DND-41 (cell line): ENCODE measurements around the gene PCNX2.

ENCODE experiments used
- ATAC-seq: fragments of 200-7000 bp; cut with Tn5 transposase; 3 replicates; pipeline ENCODE4 v1.9.1; 2021; ENCODE audit warnings: low read depth; ENCODE audit not compliant: insufficient read depth
- DNase-seq: peaks from one replicate; pipeline ENCODE4 v3.0.0-alpha.2; 2020
- H2AFZ ChIP-seq: 2 replicates; pipeline ENCODE4 v1.6.0; 2012; ENCODE audit warnings: low read depth, low read length
- H3K27ac ChIP-seq: 2 replicates; pipeline ENCODE4 v1.5.1; 2012; ENCODE audit warnings: low read length, inconsistent platforms
- H3K27me3 ChIP-seq: fragments of 200-600 bp; sonication (generic); 2 replicates; pipeline ENCODE4 v1.6.0; 2012; ENCODE audit warnings: low read length, mild to moderate bottlenecking, inconsistent platforms; ENCODE audit not compliant: insufficient read depth, poor library complexity
- H3K36me3 ChIP-seq: 2 replicates; pipeline ENCODE4 v1.5.1; 2012; ENCODE audit warnings: low read length, inconsistent platforms; ENCODE audit not compliant: insufficient read depth
- H3K4me1 ChIP-seq: 2 replicates; pipeline ENCODE4 v1.5.1; 2012; ENCODE audit warnings: mild to moderate bottlenecking, low read length; ENCODE audit not compliant: insufficient read depth
- H3K4me2 ChIP-seq: 2 replicates; pipeline ENCODE4 v1.6.0; 2012; ENCODE audit warnings: mild to moderate bottlenecking, moderate library complexity, low read length, inconsistent platforms; ENCODE audit not compliant: insufficient read depth
- H3K4me3 ChIP-seq, 2 experiments: fragments of 200-600 bp in 1 of 2; shearing (Covaris generic) in 1 of 2; 2 replicates each; pipeline ENCODE4 v1.5.1; 2012 to 2016; ENCODE audit warnings: inconsistent platforms in 2 of 2, low read length in 2 of 2, mild to moderate bottlenecking in 2 of 2, low read depth in 1 of 2, moderate library complexity in 1 of 2
- H3K79me2 ChIP-seq: 2 replicates; pipeline ENCODE4 v1.6.0; 2012; ENCODE audit warnings: low read length, inconsistent platforms; ENCODE audit not compliant: insufficient read depth
- H3K9ac ChIP-seq: 2 replicates; pipeline ENCODE4 v1.6.0; 2012; ENCODE audit warnings: low read depth, mild to moderate bottlenecking, inconsistent platforms, low read length, moderate library complexity
- H3K9me3 ChIP-seq: 2 replicates; pipeline ENCODE4 v1.5.1; 2012; ENCODE audit warnings: low read length, moderate library complexity, mild to moderate bottlenecking, inconsistent platforms; ENCODE audit not compliant: insufficient read depth, severe bottlenecking
- H4K20me1 ChIP-seq: 2 replicates; pipeline ENCODE4 v1.6.0; 2012; ENCODE audit warnings: low read length; ENCODE audit not compliant: insufficient read depth
- CTCF ChIP-seq: IDR thresholded peaks from 2 replicates; pipeline ENCODE4 v1.5.1; 2012; ENCODE audit warnings: borderline replicate concordance, low read length, moderate library complexity, mild to moderate bottlenecking; ENCODE audit not compliant: poor library complexity, severe bottlenecking; ENCODE audit errors: extremely low read depth
- EZH2 ChIP-seq: IDR thresholded peaks from 3 replicates; pipeline ENCODE4 v1.6.1; 2012; ENCODE audit warnings: borderline replicate concordance, low read depth, mild to moderate bottlenecking, moderate library complexity, low read length, inconsistent platforms; ENCODE audit not compliant: severe bottlenecking

Gene PCNX2

GRCh38 chr1:233144434-233144833 lies 151.1 kb downstream of the PCNX2 start:
- ATAC-seq = no peak

GRCh38 chr1:233143241-233143640 lies 152.3 kb downstream of the PCNX2 start:
- no peak overlapping the region for H2AFZ ChIP-seq
- no peak overlapping the region for H3K4me2 ChIP-seq
- H3K4me3 ChIP-seq = no peak overlapping the region
- H3K79me2 ChIP-seq = no peaks in the 10 kb centered on the region
- no peak for TF ChIP-seq EZH2
- no peak for TF ChIP-seq CTCF
- H3K4me1 ChIP-seq = no peaks in the 10 kb centered on the region; the same call in 1 of the 2 replicates
- no peaks in the 10 kb centered on the region for H3K36me3 ChIP-seq
- H4K20me1 ChIP-seq = no peaks in the 10 kb centered on the region
- DNase-seq = no peak
- H3K27ac ChIP-seq = no peak overlapping the region
- no peaks in the 10 kb centered on the region for H3K27me3 ChIP-seq
- H3K9ac ChIP-seq = no peak overlapping the region
- no peaks in the 10 kb centered on the region for H3K9me3 ChIP-seq
- no peak for ATAC-seq

More at GRCh38 chr1:233144434-233144833, 151.1 kb downstream of the PCNX2 start:
- Histone ChIP-seq H3K79me2 (no peaks in the 10 kb centered on the region), H3K4me3 (no peak overlapping the region), H3K4me1 (no peaks in the 10 kb centered on the region; the same call in 1 of the 2 replicates), H3K36me3 (no peaks in the 10 kb centered on the region), H3K27me3 (no peaks in the 10 kb centered on the region), H3K27ac (no peak overlapping the region), H4K20me1 (no peaks in the 10 kb centered on the region), H3K9ac (no peak overlapping the region), H2AFZ (no peak overlapping the region), H3K9me3 (no peaks in the 10 kb centered on the region), H3K4me2 (no peak overlapping the region)
- TF ChIP-seq CTCF = no peak
- no peak for TF ChIP-seq EZH2
- DNase-seq = no peak

- Histone ChIP-seq H3K4me3 (no peak overlapping the region), H3K4me2 (no peak overlapping the region), H3K27me3 (no peaks in the 10 kb centered on the region), H4K20me1 (no peaks in the 10 kb centered on the region), H3K9ac (no peak overlapping the region), H2AFZ (no peak overlapping the region), H3K27ac (no peak overlapping the region), H3K4me1 (no peaks in the 10 kb centered on the region; the same call in 1 of the 2 replicates), H3K36me3 (no peaks in the 10 kb centered on the region), H3K9me3 (no peaks in the 10 kb centered on the region), H3K79me2 (no peaks in the 10 kb centered on the region)
- TF ChIP-seq EZH2 (no peak), CTCF (no peak)
- ATAC-seq = no peak
- DNase-seq = no peak
Observed at GRCh38 chr1:233140974-233141373, 154.6 kb downstream of the PCNX2 start.

GRCh38 chr1:233140499-233140898 lies 155.0 kb downstream of the PCNX2 start:
- H3K4me2 ChIP-seq = no peak overlapping the region
- no peak overlapping the region for H3K9ac ChIP-seq
- no peaks in the 10 kb centered on the region for H3K27me3 ChIP-seq
- no peak overlapping the region for H3K27ac ChIP-seq
- TF ChIP-seq CTCF (no peak), EZH2 (no peak)
- DNase-seq (no peak), ATAC-seq (no peak)
- H3K36me3 ChIP-seq = no peaks in the 10 kb centered on the region
- H3K79me2 ChIP-seq = no peaks in the 10 kb centered on the region
- no peak overlapping the region for H2AFZ ChIP-seq
- H3K4me1 ChIP-seq = no peaks in the 10 kb centered on the region; the same call in 1 of the 2 replicates
- no peak overlapping the region for H3K4me3 ChIP-seq
- H3K9me3 ChIP-seq = no peaks in the 10 kb centered on the region
- H4K20me1 ChIP-seq = no peaks in the 10 kb centered on the region
